ENCODE data around the gene MEN1. TPM values are rescaled to one million over a fixed set of nuclear protein-coding genes. Genes with fewer than 3 reads are reported as not detected.

The MEN1 gene
- total RNA-seq, 3 donors from 2014 or later, result 19.3 to 26.4 (median 21.9) TPM

DNA sequence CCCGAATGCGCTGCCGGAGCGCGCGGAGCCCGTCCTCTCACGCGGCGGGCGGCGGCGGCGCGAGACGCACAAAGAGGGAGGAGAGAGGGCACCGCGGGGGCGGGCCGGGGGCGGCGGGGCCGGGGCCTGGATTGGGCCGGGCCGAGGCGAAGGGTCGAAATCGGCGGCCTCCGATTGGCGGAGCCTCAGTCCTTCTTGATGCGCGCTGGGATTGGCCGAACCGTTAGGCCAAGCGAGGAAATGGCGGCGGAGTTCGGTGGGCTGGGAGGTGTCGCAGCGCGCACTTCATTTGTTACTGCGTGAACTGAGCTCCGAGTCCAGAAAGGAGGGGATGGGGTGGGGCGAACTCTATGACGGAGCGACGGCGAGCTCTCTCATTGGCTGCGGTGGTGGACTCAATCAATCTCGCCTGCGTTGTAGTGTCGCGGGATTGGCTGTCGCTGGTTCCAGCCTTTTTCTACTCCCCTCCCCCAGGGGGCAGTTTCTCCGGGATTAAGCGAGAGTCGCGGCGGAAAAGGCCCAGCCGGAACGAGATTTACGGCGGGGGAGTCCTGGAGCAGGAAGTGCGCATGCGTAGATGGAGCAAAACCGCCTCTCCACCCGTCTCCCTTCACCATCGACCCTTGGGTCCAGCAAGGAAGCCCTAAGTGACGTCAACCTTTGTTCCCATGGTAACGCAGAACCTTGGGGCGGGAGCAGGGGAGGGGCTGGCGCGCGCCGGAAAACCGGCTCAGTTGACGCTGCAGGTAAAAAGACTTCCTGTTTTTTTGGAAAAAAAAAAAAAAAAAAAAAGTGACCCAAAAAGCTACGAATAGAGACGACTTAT lies 31.7 kb downstream of the MEN1 start, which contains the start of gene SF1:
TSS of gene SF1 (minus strand) at position 70 of the 826 bp plus-strand sequence. CDS start 150 bp downstream, outside the sequence.
- peaks cover 9% of the 10 kb centered on the region for H3K36me3 ChIP-seq (ENCODE audit: low read depth)
- intact Hi-C loops (cut with DNase I, micrococcal nuclease), result no loop called here
- ATAC-seq, result peak; percentile 90
- peak within 1 kb of the TSS; percentile 99 for H3K4me3 ChIP-seq
- H3K4me1 ChIP-seq (ENCODE audit: low read depth), result peaks cover 20% of the 10 kb centered on the region
- DNase-seq, result peak; percentile 97 to 99 (median 99)
- TF ChIP-seq, protein P1, sequence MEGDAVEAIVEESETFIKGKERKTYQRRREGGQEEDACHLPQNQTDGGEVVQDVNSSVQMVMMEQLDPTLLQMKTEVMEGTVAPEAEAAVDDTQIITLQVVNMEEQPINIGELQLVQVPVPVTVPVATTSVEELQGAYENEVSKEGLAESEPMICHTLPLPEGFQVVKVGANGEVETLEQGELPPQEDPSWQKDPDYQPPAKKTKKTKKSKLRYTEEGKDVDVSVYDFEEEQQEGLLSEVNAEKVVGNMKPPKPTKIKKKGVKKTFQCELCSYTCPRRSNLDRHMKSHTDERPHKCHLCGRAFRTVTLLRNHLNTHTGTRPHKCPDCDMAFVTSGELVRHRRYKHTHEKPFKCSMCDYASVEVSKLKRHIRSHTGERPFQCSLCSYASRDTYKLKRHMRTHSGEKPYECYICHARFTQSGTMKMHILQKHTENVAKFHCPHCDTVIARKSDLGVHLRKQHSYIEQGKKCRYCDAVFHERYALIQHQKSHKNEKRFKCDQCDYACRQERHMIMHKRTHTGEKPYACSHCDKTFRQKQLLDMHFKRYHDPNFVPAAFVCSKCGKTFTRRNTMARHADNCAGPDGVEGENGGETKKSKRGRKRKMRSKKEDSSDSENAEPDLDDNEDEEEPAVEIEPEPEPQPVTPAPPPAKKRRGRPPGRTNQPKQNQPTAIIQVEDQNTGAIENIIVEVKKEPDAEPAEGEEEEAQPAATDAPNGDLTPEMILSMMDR (IDR thresholded peaks at IDR 0.05), result no peak
- H3K9me3 ChIP-seq, result no peaks in the 10 kb centered on the region

DNA sequence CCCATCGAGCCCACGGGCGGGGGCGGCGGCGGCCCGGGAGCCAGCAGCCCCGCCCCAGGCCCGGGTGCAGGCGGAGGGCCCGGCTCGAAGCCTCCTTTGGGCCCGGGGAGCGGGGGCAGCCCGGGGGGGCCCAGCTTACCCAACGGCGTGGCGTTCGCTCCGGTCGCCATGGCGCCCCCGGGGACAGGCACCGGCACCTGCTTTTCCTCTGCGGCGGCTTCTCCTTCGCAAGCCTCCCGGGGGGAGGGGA lies 32.2 kb downstream of the MEN1 start:
- no peaks in the 10 kb centered on the region for H3K9me3 ChIP-seq
- TF ChIP-seq, protein P1 (IDR thresholded peaks at IDR 0.05), result no peak
- DNase-seq (no peak), ATAC-seq (peak; percentile 5)
- intact Hi-C loops (cut with DNase I, micrococcal nuclease), result no loop called here
- peak overlapping the region; percentile 99 for H3K4me3 ChIP-seq
- H3K36me3 ChIP-seq (ENCODE audit: low read depth), result peaks cover 13% of the 10 kb centered on the region
- peaks cover 20% of the 10 kb centered on the region for H3K4me1 ChIP-seq (ENCODE audit: low read depth)

DNA sequence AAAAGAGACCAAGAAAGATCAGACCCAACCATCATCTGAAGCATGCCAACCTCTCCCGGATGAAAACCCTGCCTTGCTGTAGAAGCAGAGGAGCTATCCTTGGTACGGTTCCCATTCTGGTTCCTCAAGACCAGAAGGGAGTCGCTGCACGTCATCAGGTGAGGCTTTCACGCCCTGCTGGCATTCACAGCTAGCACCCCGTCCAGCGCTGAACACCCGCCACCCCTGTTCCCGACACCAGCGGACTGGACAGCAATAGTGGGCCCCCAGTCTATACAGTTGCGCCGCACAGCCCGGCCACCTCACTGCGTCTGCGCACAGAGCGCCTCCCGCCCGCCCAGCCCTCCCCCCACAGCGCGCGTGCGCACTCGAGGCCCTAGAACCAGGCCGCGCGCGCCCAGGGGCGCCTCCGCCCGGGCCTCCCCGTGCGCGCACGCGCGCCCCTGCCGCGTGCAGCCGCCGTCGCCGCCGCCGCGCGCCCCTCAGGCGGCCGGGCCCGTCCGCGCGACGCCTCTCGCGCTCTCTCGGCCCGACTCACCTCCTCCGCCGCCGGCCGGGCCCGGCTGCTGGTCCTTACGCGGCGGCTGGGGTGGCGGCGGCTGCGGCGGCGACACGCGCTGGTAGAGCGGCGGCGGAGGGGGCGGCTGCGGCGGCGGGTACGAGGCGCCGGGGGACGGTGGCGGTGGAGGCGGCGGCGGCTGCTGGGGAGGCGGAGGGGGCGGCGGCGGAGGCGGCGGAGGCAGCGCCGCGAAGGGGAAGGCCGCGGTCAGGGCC lies 32.7 kb downstream of the MEN1 start:
- peak; percentile 42 for ATAC-seq

DNA sequence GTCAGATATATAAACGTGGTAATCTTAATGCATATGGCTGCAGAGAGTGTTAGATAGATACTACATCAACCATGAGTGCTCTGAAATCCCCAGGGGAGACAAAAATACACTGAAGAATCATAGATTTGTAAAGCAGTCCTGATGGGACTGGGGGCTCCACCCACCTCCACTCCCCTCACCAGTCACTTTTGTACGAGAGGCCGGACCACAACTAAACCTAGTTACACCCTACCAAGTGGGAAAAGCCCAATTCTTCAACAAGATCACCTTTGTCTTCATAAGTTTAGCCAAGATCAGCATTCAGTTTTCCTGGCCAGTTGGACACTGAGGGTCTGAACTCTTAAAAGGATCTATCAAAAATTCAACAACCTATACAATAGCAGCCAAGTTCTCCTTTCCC lies 33.5 kb downstream of the MEN1 start:
- DNase-seq (no peak), ATAC-seq (no peak)
- Histone ChIP-seq H3K9me3 (no peaks in the 10 kb centered on the region), H3K4me1 (ENCODE audit: low read depth) (peaks cover 20% of the 10 kb centered on the region), H3K36me3 (ENCODE audit: low read depth) (peaks cover 13% of the 10 kb centered on the region), H3K4me3 (no peak overlapping the region)
- TF ChIP-seq, protein P1 (IDR thresholded peaks at IDR 0.05), result no peak
- intact Hi-C loops (cut with DNase I, micrococcal nuclease), result no loop called here

More for the DNA sequence above, 32.7 kb downstream of the MEN1 start:
- TF ChIP-seq, protein P1 (IDR thresholded peaks at IDR 0.05), result no peak
- peaks cover 13% of the 10 kb centered on the region for H3K36me3 ChIP-seq (ENCODE audit: low read depth)
- H3K9me3 ChIP-seq, result no peaks in the 10 kb centered on the region
- H3K4me1 ChIP-seq (ENCODE audit: low read depth), result peaks cover 20% of the 10 kb centered on the region
- DNase-seq, result peak; percentile 87 to 88 (median 88)
- intact Hi-C loops (cut with DNase I, micrococcal nuclease), result no loop called here
- H3K4me3 ChIP-seq, result peak overlapping the region; percentile 99

DNA sequence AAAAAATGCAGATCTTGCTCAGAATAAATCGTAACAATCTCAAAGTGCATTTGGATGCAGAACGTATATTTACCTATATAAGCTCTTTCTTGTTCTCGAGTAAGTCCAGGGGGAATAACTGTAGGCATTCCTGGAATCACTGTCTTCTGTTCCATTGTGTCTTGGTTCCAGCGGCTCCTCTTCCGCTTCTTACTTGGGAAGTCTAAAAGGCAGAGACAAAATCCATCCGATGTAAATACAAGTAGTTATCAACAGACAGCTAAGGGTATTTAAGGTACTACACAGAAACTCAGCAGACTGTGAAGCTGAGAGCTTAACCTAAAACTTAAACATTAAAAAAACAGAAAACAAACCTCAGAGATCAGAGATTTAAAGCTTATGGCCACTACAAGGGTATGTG lies 33.9 kb downstream of the MEN1 start:
- TF ChIP-seq, protein P1 (IDR thresholded peaks at IDR 0.05), result no peak
- DNase-seq (no peak), ATAC-seq (no peak)
- H3K4me1 ChIP-seq (ENCODE audit: low read depth), result peaks cover 20% of the 10 kb centered on the region
- H3K4me3 ChIP-seq, result no peak overlapping the region
- intact Hi-C loops (cut with DNase I, micrococcal nuclease), result no loop called here
- no peaks in the 10 kb centered on the region for H3K9me3 ChIP-seq
- peaks cover 16% of the 10 kb centered on the region for H3K36me3 ChIP-seq (ENCODE audit: low read depth)
